Upper lobe of left lung (tissue), 4 donors: ENCODE data around the gene PPP1R9A.

Source experiments
- CTCF ChIP-seq, 6 experiments: fragments of 450-650 bp in 4 of 6; fragments of 200-600 bp in 2 of 6; sonication (generic) in 2 of 6; IDR thresholded peaks; one replicate each; pipeline ENCODE4 v1.5.1; 2016 to 2019; ENCODE audit warnings: antibody characterized with exemption in 6 of 6
- POLR2A ChIP-seq, 4 donors: fragments of 450-650 bp; IDR thresholded peaks; one replicate each; pipeline ENCODE4 v1.5.1; 2016 to 2017; ENCODE audit warnings: antibody characterized with exemption in 4 of 4, mild to moderate bottlenecking in 2 of 4

- TF ChIP-seq POLR2A (IDR thresholded peaks at IDR 0.05) (no peak), CTCF (IDR thresholded peaks at IDR 0.05) (no peak)
Measured at GRCh38 chr7:95318501-95319100, 411.2 kb downstream of the PPP1R9A start.
